Small intestine (tissue), 7 donors: ENCODE measurements around the gene ALG14. TPM values are rescaled to one million over a fixed set of nuclear protein-coding genes. Genes with fewer than 3 reads are reported as not detected.

Experiments
- DNase-seq, 2 donors: peaks; one replicate each; pipeline versions ENCODE4 v3.0.0 to v3.0.0-alpha.2; 2013
- FAIRE-seq: peaks from 2 replicates; lab custom pipeline; 2012; peaks lifted over from hg19 to GRCh38; lab: Jason Lieb, UNC
- H3K27ac ChIP-seq, 3 donors: one replicate each; pipeline ENCODE4 v1.5.1; 2013; ENCODE audit warnings: low read length in 2 of 3, mild to moderate bottlenecking in 2 of 3, control low read depth in 1 of 3, inconsistent platforms in 1 of 3, low read depth in 1 of 3, moderate library complexity in 1 of 3
- H3K27me3 ChIP-seq, 3 donors: one replicate each; pipeline ENCODE4 v1.6.1; 2013; ENCODE audit warnings: low read length in 3 of 3, inconsistent platforms in 1 of 3; ENCODE audit not compliant: control insufficient read depth in 3 of 3, insufficient read depth in 3 of 3
- H3K36me3 ChIP-seq, 3 donors: one replicate each; pipeline ENCODE4 v1.6.1; 2013; ENCODE audit warnings: low read length in 3 of 3, inconsistent platforms in 1 of 3, low read depth in 1 of 3, mild to moderate bottlenecking in 1 of 3, moderate library complexity in 1 of 3; ENCODE audit not compliant: control insufficient read depth in 3 of 3, insufficient read depth in 2 of 3
- H3K4me1 ChIP-seq, 3 donors: one replicate each; pipeline ENCODE4 v1.6.1; 2013; ENCODE audit warnings: low read length in 2 of 3, inconsistent platforms in 1 of 3, low read depth in 1 of 3, mild to moderate bottlenecking in 1 of 3, moderate library complexity in 1 of 3; ENCODE audit not compliant: control insufficient read depth in 3 of 3, insufficient read depth in 2 of 3
- H3K4me3 ChIP-seq, 3 donors: one replicate each; pipeline ENCODE4 v1.5.1; 2013; ENCODE audit warnings: low read length in 3 of 3, control low read depth in 1 of 3, inconsistent platforms in 1 of 3, low read depth in 1 of 3, mild to moderate bottlenecking in 1 of 3, moderate library complexity in 1 of 3
- H3K9me3 ChIP-seq, 2 donors: one replicate each; pipeline ENCODE4 v1.6.1; 2013; ENCODE audit warnings: low read depth in 1 of 2, low read length in 1 of 2; ENCODE audit not compliant: control insufficient read depth in 2 of 2, insufficient read depth in 1 of 2
- WGBS, 3 donors: extraction: QIAGEN DNeasy Blood & Tissue Kit; methylation state at CpG; one replicate each; pipeline ENCODE4 v1.1.7; 2013; 5-methylcytosine and 5-hydroxymethylcytosine counted together
- polyA plus RNA-seq, 4 donors: library from polyadenylated mRNA; stranded (reverse) in 3 of 4; unstranded in 1 of 4; fragments of 200-250 nt in 3 of 4; fragments of 120-200 nt in 1 of 4; gene quantifications; one replicate each; pipeline versions ENCODE4 v1.2.1 to v1.2.3, GENCODE V29; 2013
- donor health status: healthy with polysubstance abuse.
- donor health status: control.
- donor health status: control.
- donor health status: Bipolar disorder and iron deficiency.
- donor health status: healthy.

ALG14 gene
- polyA plus RNA-seq, 4 donors, result 1.1 to 8.3 (median 2.2) TPM

DNA sequence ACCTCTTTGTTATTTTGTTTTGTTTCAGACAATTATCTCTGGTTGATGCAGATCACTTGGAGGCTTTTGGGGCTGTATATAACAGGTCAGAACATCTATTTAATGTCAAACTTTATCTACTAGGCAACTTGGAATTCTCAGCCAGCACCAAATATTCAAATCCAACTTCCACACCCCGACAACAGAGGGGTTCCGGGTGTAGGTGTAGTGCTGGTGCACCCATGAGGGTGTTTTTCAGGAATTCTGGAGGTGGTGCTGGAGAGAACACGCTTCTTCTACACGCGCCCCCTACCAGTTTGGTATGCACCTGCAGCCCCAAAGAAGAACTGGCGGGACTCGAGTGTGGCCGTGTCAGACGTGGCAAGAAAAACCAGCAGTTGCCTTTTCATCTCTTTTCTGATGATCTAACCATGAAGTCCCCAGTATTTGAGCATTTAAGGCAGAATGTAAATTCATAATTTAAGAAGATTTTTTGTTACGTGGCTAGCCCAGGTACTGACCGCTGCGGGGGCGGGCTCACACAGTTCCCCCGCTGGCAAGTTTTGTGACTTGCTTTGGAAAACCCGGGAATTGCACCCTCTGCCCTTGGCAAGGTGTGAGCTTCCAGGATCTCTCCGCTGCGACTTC is 43.9 kb upstream of the ALG14 start:
- peak overlapping the region; percentile 61 to 78 (median 74) for H3K4me3 ChIP-seq
- no peak for FAIRE-seq
- 1 to 2% (median 2%) methylated on average over 17 of the region's 17 CpGs for WGBS, 3 donors
- H3K4me1 ChIP-seq, result peaks cover 0 to 3% (median 0%) of the 10 kb centered on the region in 3 donors
- H3K9me3 ChIP-seq, result no peaks in the 10 kb centered on the region
- DNase-seq, result peak; percentile 78 to 82
- peak overlapping the region; percentile 41 to 81 (median 70) for H3K27ac ChIP-seq
- H3K36me3 ChIP-seq, result no peaks in the 10 kb centered on the region
- peaks cover 0 to 3% (median 0%) of the 10 kb centered on the region in 3 donors for H3K27me3 ChIP-seq

DNA sequence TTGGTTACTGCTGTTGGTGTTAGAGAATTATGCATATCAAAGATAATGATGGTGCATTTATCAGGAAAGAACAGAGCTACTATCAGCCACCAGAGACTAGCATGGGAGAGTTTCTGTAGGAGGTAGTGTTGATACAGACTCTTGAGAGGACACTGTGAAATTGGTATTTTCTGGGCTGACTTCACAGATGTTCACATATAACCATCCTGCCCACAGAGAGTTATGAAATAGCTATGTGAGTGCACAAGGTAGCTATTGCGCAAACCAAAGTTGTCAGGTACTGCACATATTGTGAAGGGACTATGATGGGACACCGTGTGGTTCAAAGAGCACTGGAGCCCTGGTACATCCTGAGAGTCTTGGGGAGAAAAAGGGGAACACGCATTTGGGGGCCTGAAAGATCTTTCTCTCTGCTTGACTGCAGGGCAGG is 43.0 kb upstream of the ALG14 start:
- peaks cover 0 to 3% (median 0%) of the 10 kb centered on the region in 3 donors for H3K4me1 ChIP-seq
- peaks cover 0 to 3% (median 0%) of the 10 kb centered on the region in 3 donors for H3K27me3 ChIP-seq
- FAIRE-seq (no peak), DNase-seq (peak; percentile 8 to 68)
- no peak overlapping the region for H3K4me3 ChIP-seq
- no peaks in the 10 kb centered on the region for H3K36me3 ChIP-seq
- no peak overlapping the region for H3K27ac ChIP-seq
- H3K9me3 ChIP-seq, result no peaks in the 10 kb centered on the region
- WGBS, 3 donors, result 71 to 75% (median 72%) methylated on average over 3 of the region's 3 CpGs

DNA sequence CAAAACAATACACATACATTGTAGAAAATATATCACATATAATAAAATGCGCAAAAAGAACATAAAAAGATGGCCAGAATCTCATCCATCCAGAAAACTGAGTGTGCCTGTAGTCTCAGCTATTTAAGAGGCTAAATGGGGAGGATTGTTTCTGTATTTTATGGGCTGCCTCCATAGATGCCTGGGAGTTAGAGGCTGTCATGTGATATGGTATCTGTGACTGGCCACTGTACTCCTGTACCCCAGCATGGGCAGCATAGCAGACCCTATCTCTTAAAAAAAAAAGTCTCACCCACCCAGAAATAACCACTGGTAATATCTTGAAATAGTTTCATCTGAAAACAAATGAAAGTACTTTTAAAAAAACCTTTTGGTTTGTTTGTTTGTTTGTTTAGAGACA is 40.9 kb upstream of the ALG14 start:
- no peaks in the 10 kb centered on the region for H3K36me3 ChIP-seq
- H3K9me3 ChIP-seq, result no peaks in the 10 kb centered on the region
- DNase-seq, result no peak
- no peak overlapping the region for H3K4me3 ChIP-seq
- H3K27me3 ChIP-seq, result peaks cover 0 to 3% (median 0%) of the 10 kb centered on the region in 3 donors
- H3K27ac ChIP-seq, result no peak overlapping the region
- no peak for FAIRE-seq
- 100% methylated on average over 1 of the region's 1 CpG for WGBS, 3 donors
- no peaks in the 10 kb centered on the region for H3K4me1 ChIP-seq

DNA sequence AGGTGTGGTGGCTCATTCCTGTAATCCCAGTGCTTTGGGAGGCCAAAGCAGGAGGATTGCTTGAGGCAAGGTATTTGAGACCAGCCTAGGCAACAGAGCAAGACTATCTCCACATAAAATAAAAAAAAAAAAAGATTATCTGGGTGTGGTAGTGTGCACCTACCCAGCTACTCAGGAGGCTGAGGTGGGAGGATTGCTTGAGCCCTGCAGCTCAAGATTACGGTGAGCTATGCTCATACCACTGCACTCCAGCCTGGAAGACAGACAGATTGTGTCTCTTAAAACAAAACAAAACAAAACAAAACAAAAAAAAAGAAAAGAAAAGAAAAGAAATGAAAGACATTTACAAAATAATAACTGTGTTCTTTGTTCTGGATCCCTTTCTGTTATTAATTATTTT is 38.3 kb upstream of the ALG14 start:
- no peak for DNase-seq
- FAIRE-seq, result peak; percentile 5
- Histone ChIP-seq H3K9me3 (no peaks in the 10 kb centered on the region), H3K4me3 (no peak overlapping the region), H3K27me3 (no peaks in the 10 kb centered on the region), H3K4me1 (no peaks in the 10 kb centered on the region), H3K27ac (no peak overlapping the region), H3K36me3 (no peaks in the 10 kb centered on the region)
- WGBS, 3 donors, result 79 to 87% (median 81%) methylated on average over 1 of the region's 1 CpG

DNA sequence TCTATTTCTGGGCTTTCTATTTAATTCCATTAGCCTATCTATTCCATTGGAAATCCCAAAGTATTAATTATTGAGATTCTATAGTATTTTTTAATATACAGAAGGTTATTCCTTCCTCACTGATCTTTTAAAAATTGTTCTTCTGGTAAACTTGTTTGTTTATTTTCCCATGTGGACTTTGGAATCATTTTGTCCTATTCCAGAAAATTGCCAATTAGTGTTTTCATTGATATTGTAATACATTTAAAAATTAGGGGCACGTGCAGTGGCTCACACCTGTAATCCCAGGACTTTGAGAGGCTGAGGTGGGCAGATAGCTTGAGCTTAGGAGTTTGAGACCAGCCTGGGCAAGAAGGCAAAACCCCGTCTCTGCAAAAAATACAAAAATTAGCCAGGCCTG is 36.0 kb upstream of the ALG14 start:
- no peaks in the 10 kb centered on the region for H3K36me3 ChIP-seq
- H3K4me3 ChIP-seq, result no peak overlapping the region
- H3K4me1 ChIP-seq, result no peaks in the 10 kb centered on the region
- H3K27ac ChIP-seq, result no peak overlapping the region
- 53 to 78% (median 74%) methylated on average over 2 of the region's 2 CpGs for WGBS, 3 donors
- no peaks in the 10 kb centered on the region for H3K27me3 ChIP-seq
- no peaks in the 10 kb centered on the region for H3K9me3 ChIP-seq
- DNase-seq (no peak), FAIRE-seq (no peak)

DNA sequence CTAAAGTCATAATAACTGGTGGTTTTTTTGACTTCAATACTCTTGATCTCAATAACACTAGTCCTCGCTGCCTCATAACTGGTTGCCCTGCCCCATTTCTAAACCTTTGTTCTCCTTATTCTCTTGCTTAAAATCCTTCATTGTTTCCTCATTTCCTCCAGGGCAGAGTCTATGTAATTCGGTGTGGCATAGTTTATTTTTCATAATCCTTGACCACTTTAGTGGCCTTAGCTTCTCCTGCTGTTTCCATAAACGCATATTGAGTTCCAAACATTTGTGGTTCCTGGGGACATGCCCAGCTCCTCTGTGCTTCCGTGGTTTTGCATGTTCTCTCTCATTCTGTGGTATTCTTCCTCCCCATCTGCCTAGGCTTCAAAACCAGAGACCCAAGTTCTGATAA is 25.4 kb upstream of the ALG14 start:
- no peaks in the 10 kb centered on the region for H3K27me3 ChIP-seq
- no peak overlapping the region for H3K27ac ChIP-seq
- 49 to 50% (median 50%) methylated on average over 4 of the region's 4 CpGs for WGBS, 3 donors

DNA sequence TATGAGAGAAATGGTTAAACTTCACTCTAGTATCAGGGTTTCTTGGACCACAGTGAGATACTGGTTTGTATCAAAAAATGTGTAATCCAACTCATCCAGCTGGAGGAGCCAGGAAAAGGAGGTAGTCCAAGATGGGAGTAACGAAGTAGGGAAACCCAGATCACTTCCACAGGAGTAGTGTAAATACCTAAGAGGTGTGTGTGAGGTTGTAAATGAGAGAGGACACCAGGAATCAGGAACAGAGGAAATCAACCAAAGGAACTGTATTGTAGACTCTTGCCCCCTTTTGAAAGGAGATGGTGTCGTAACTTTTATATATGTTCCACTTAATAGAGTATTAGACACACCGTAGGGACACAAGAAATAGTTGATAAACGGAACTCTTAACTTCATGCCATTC is 24.7 kb upstream of the ALG14 start:
- no peak overlapping the region for H3K27ac ChIP-seq
- no peaks in the 10 kb centered on the region for H3K4me1 ChIP-seq
- no peaks in the 10 kb centered on the region for H3K27me3 ChIP-seq
- no peak for DNase-seq
- FAIRE-seq, result no peak
- H3K4me3 ChIP-seq, result no peak overlapping the region
- no peaks in the 10 kb centered on the region for H3K9me3 ChIP-seq
- H3K36me3 ChIP-seq, result no peaks in the 10 kb centered on the region
- 88% methylated on average over 4 of the region's 4 CpGs for WGBS, 3 donors

More for the DNA sequence above, 25.4 kb upstream of the ALG14 start:
- H3K4me1 ChIP-seq, result no peaks in the 10 kb centered on the region
- no peaks in the 10 kb centered on the region for H3K9me3 ChIP-seq
- no peaks in the 10 kb centered on the region for H3K36me3 ChIP-seq
- H3K4me3 ChIP-seq, result no peak overlapping the region
- DNase-seq (no peak), FAIRE-seq (no peak)

DNA sequence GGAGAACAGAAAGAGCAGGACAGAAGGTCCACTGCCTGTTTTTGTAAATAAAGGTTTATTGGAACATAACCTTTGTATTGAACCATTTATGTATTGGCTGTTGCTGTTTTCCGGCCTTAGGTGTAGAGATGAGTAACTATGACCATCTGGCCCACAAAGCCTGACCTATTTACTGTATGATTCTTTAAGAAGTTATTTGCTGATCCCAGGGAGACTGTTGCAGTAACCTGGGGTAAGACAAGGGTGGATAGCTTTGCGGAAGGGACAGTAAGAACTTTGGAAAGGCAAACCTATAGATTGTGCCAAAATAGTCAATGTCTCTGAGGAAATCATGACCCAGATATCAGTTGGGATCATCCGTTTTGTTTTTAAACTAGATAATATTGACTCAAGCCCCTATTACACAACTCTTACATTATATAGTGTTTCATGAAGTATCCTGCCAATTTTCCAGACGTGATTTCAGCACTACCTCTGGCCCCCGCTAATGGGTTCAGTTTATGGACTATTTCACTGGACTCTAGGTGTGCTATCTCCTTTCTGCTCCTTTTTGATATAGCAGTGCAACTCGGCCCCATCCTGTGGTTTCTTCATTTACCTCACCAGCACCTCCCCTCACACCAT is 23.6 kb upstream of the ALG14 start:
- Histone ChIP-seq H3K27ac (peak overlapping the region in 1 of 3 donors; percentile 82), H3K9me3 (no peaks in the 10 kb centered on the region), H3K27me3 (no peaks in the 10 kb centered on the region), H3K4me1 (no peaks in the 10 kb centered on the region), H3K36me3 (no peaks in the 10 kb centered on the region), H3K4me3 (no peak overlapping the region)
- WGBS, 3 donors, result 80 to 83% (median 81%) methylated on average over 6 of the region's 6 CpGs
- DNase-seq, result no peak
- FAIRE-seq, result no peak
